H1 (cell line): ENCODE data around the gene CALML5. TPM values are rescaled to one million over a fixed set of nuclear protein-coding genes. Genes with fewer than 3 reads are reported as not detected.

ENCODE experiments used
- CTCF ChIA-PET: fragments of 300-600 bp; sonication (Branson Sonifier 250); formaldehyde crosslinking; loops from one replicate; lab custom pipeline; 2021; ENCODE audit not compliant: partially characterized antibody; lab: Charles Lee
- POLR2A ChIA-PET: fragments of 300-600 bp; sonication (Branson Sonifier 250); formaldehyde crosslinking; loops from one replicate; lab custom pipeline; 2021; ENCODE audit warnings: inconsistent platforms; ENCODE audit not compliant: partially characterized antibody; lab: Charles Lee
- DNase-seq, 2 experiments: peaks; one replicate each; pipeline versions ENCODE4 v3.0.0 to v3.0.0-alpha.2; 2010 to 2022; ENCODE audit warnings: low spot score in 2 of 2, low read depth in 1 of 2, mixed read lengths in 1 of 2
- FAIRE-seq: peaks from 2 replicates; lab custom pipeline; 2011; peaks lifted over from hg19 to GRCh38; lab: Jason Lieb, UNC
- H2AFZ ChIP-seq: 2 replicates; pipeline ENCODE4 v1.8.1; 2012; ENCODE audit warnings: low read length, inconsistent platforms
- H2AK5ac ChIP-seq: 2 replicates; pipeline ENCODE4 v1.6.1; 2013; ENCODE audit warnings: low read depth, low read length
- H2BK120ac ChIP-seq: replicated peaks from 2 replicates; pipeline ENCODE3; 2013; ENCODE audit warnings: low read depth, low read length, inconsistent platforms
- H2BK12ac ChIP-seq: 2 replicates; pipeline ENCODE4 v1.6.1; 2013; ENCODE audit warnings: low read depth, low read length
- H2BK15ac ChIP-seq: 2 replicates; pipeline ENCODE4 v1.6.1; 2013; ENCODE audit warnings: low read length
- H2BK20ac ChIP-seq: 2 replicates; pipeline ENCODE4 v1.6.1; 2013; ENCODE audit warnings: low read length
- H2BK5ac ChIP-seq: 2 replicates; pipeline ENCODE4 v1.6.1; 2013; ENCODE audit warnings: low read depth, low read length
- H3K14ac ChIP-seq: 2 replicates; pipeline ENCODE4 v1.6.1; 2013; ENCODE audit warnings: inconsistent platforms; ENCODE audit not compliant: insufficient read length
- H3K18ac ChIP-seq: 2 replicates; pipeline ENCODE4 v1.6.1; 2013; ENCODE audit warnings: low read length; ENCODE audit errors: extremely low read depth
- H3K23ac ChIP-seq: 2 replicates; pipeline ENCODE4 v1.6.1; 2013; ENCODE audit warnings: inconsistent platforms; ENCODE audit not compliant: insufficient read length
- H3K23me2 ChIP-seq: 2 replicates; pipeline ENCODE4 v1.6.1; 2013; ENCODE audit warnings: low read depth, low read length
- H3K27ac ChIP-seq: 2 replicates; pipeline ENCODE4 v1.6.1; 2011; ENCODE audit warnings: low read depth, low read length, inconsistent platforms
- H3K27me3 ChIP-seq, 4 experiments: replicated peaks in 1 of 4; 1 replicate in 1 of 4; 2 replicates in 3 of 4; pipeline versions ENCODE4 v1.6.1 to v1.8.1; 2011 to 2013; ENCODE audit warnings: low read length in 3 of 4, mild to moderate bottlenecking in 3 of 4, inconsistent platforms in 2 of 4, mixed read lengths in 2 of 4, moderate library complexity in 1 of 4; ENCODE audit not compliant: control insufficient read depth in 3 of 4, insufficient read depth in 3 of 4; ENCODE audit errors: extremely low read depth in 1 of 4
- H3K36me3 ChIP-seq, 4 experiments: 2 replicates each; pipeline versions ENCODE4 v1.6.1 to v1.8.1; 2011 to 2013; ENCODE audit warnings: mild to moderate bottlenecking in 4 of 4, low read length in 3 of 4, moderate library complexity in 2 of 4, control low read depth in 1 of 4, inconsistent platforms in 1 of 4; ENCODE audit not compliant: insufficient read depth in 4 of 4, control insufficient read depth in 2 of 4
- H3K4ac ChIP-seq: replicated peaks from 2 replicates; pipeline ENCODE3; 2013; ENCODE audit warnings: low read length, low read depth, mixed read lengths, inconsistent platforms; ENCODE audit not compliant: insufficient read length
- H3K4me1 ChIP-seq, 4 experiments: replicated peaks in 1 of 4; 1 replicate in 1 of 4; 2 replicates in 3 of 4; pipeline versions ENCODE4 v1.6.1 to v1.8.1; 2011 to 2013; ENCODE audit warnings: low read length in 3 of 4, inconsistent platforms in 2 of 4, mixed read lengths in 1 of 4; ENCODE audit not compliant: insufficient read depth in 4 of 4, control insufficient read depth in 3 of 4
- H3K4me2 ChIP-seq, 2 experiments: 2 replicates each; pipeline versions ENCODE4 v1.6.1 to v1.8.1; 2011 to 2013; ENCODE audit warnings: low read depth in 2 of 2, low read length in 2 of 2, control low read depth in 1 of 2, inconsistent platforms in 1 of 2, mild to moderate bottlenecking in 1 of 2; ENCODE audit not compliant: insufficient read depth in 1 of 2
- H3K4me3 ChIP-seq, 4 experiments: fragments of 200-600, 300-600 bp in 1 of 4; sonication (generic), shearing (Covaris generic), sonication (Bioruptor Twin) in 1 of 4; 2 replicates each; pipeline versions ENCODE4 v1.5.1 to v1.8.1; 2011 to 2016; ENCODE audit warnings: low read length in 4 of 4, low read depth in 3 of 4, control low read depth in 2 of 4, inconsistent platforms in 2 of 4, mild to moderate bottlenecking in 2 of 4, mixed read lengths in 1 of 4, moderate library complexity in 1 of 4; ENCODE audit not compliant: insufficient read depth in 2 of 4; ENCODE audit errors: extremely low read depth in 1 of 4
- H3K56ac ChIP-seq: replicated peaks from 2 replicates; pipeline ENCODE3; 2013; ENCODE audit warnings: low read depth, mild to moderate bottlenecking, mixed read lengths, low read length, inconsistent platforms; ENCODE audit not compliant: insufficient read length
- H3K79me1 ChIP-seq: 2 replicates; pipeline ENCODE4 v1.6.1; 2013; ENCODE audit warnings: low read depth, low read length, control low read depth
- H3K79me2 ChIP-seq, 2 experiments: 2 replicates each; pipeline versions ENCODE4 v1.6.1 to v1.8.1; 2012 to 2013; ENCODE audit warnings: low read length in 2 of 2, mild to moderate bottlenecking in 2 of 2, inconsistent platforms in 1 of 2; ENCODE audit not compliant: insufficient read depth in 2 of 2, control insufficient read depth in 1 of 2
- H3K9ac ChIP-seq, 4 experiments: replicated peaks in 1 of 4; 1 replicate in 1 of 4; 2 replicates in 3 of 4; pipeline versions ENCODE4 v1.6.1 to v1.8.1; 2011 to 2013; ENCODE audit warnings: low read depth in 3 of 4, low read length in 3 of 4, control low read depth in 2 of 4, mild to moderate bottlenecking in 2 of 4, moderate library complexity in 2 of 4, inconsistent platforms in 1 of 4; ENCODE audit errors: extremely low read depth in 1 of 4
- H3K9me3 ChIP-seq, 2 experiments: 2 replicates each; pipeline versions ENCODE4 v1.6.1 to v1.8.1; 2012 to 2013; ENCODE audit warnings: mild to moderate bottlenecking in 2 of 2, moderate library complexity in 2 of 2, control low read depth in 1 of 2, inconsistent platforms in 1 of 2, low read depth in 1 of 2, low read length in 1 of 2, mixed read lengths in 1 of 2; ENCODE audit not compliant: insufficient read depth in 2 of 2
- H4K20me1 ChIP-seq, 2 experiments: replicated peaks in 1 of 2; 2 replicates each; pipeline versions ENCODE3 to v1.8.1; 2011 to 2013; ENCODE audit warnings: inconsistent platforms in 2 of 2, low read length in 2 of 2, mild to moderate bottlenecking in 1 of 2; ENCODE audit not compliant: insufficient read depth in 2 of 2, control insufficient read depth in 1 of 2
- H4K5ac ChIP-seq: 2 replicates; pipeline ENCODE4 v1.6.1; 2013; ENCODE audit warnings: low read length, low read depth, mixed read lengths, inconsistent platforms; ENCODE audit not compliant: insufficient read length
- H4K8ac ChIP-seq: 2 replicates; pipeline ENCODE4 v1.8.0; 2013; ENCODE audit warnings: mild to moderate bottlenecking, moderate library complexity, low read length, inconsistent platforms; ENCODE audit not compliant: insufficient read depth; ENCODE audit errors: extremely low read depth
- H4K91ac ChIP-seq: replicated peaks from 2 replicates; pipeline ENCODE3; 2013; ENCODE audit warnings: low read length, mixed read lengths, inconsistent platforms; ENCODE audit not compliant: insufficient read length
- NANOG ChIP-seq: IDR thresholded peaks from 2 replicates; pipeline ENCODE4 v1.6.1; 2011; ENCODE audit warnings: low read length, low read depth, mild to moderate bottlenecking, inconsistent platforms; ENCODE audit not compliant: insufficient read depth, poor library complexity, severe bottlenecking
- WGBS, 2 experiments: shearing (Covaris generic) in 1 of 2; methylation state at CpG; one replicate each; pipeline versions ENCODE4 v1.1.6 to v1.1.7; 2013 to 2015; ENCODE audit warnings: low lambda C conversion rate in 2 of 2, mixed read lengths in 2 of 2, inconsistent platforms in 1 of 2, low coverage in 1 of 2, missing lambda C conversion rate in 1 of 2; ENCODE audit not compliant: insufficient replicate concordance in 2 of 2, insufficient coverage in 1 of 2, insufficient read length in 1 of 2; ENCODE audit errors: extremely low coverage in 1 of 2, missing lambda C conversion rate in 1 of 2; 5-methylcytosine and 5-hydroxymethylcytosine counted together
- polyA plus RNA-seq, 7 experiments: library from polyadenylated mRNA; depleted of rRNA in 3 of 7; stranded (reverse) in 5 of 7; unstranded in 2 of 7; fragments of >200 nt in 5 of 7; fragments of 200-250 nt in 2 of 7; gene quantifications; 1 replicate in 5 of 7; 2 replicates in 1 of 7; 4 replicates in 1 of 7; pipeline versions ENCODE4 v1.2.1 to v1.2.3, GENCODE V29; 2011 to 2013; ENCODE audit warnings: missing spikeins in 2 of 7, mixed read lengths in 2 of 7
- total RNA-seq: library from RNA; stranded (reverse); fragmentation: NEBNext Ultra II Directional; extraction: Animal tissue kit (Norgen Biotek cat#: 25700); gene quantifications from 2 replicates; pipeline ENCODE4 v1.2.1, GENCODE V29; 2021

The CALML5 gene
- total and polyA plus RNA-seq, 2 of the 8 experiments (the other 6 are each of a cell fraction or from before 2014, with no cell fraction given), result not detected

- Histone ChIP-seq H2BK12ac (peak overlapping the region; percentile 97), H3K4ac (no peak overlapping the region), H4K91ac (peak overlapping the region; percentile 83), H2AFZ (no peak overlapping the region), H3K14ac (no peak overlapping the region), H3K23me2 (no peaks in the 10 kb centered on the region), H3K9ac (no peak overlapping the region), H3K27me3 (no peaks in the 10 kb centered on the region), H3K56ac (no peak overlapping the region), H4K5ac (no peak overlapping the region), H3K36me3 (no peaks in the 10 kb centered on the region), H2BK15ac (0 out of 2 replicates have a peak overlapping the region, but pooled peaks have one; percentile 93), H4K20me1 (no peaks in the 10 kb centered on the region), H3K27ac (no peak overlapping the region), H2AK5ac (peak overlapping the region; percentile 88; the same call in 1 of the 2 replicates), H3K4me3 (no peak overlapping the region), H3K79me1 (no peaks in the 10 kb centered on the region), H3K4me1 (peaks cover 0 to 14% (median 4%) of the 10 kb centered on the region in 4 experiments; a peak in 5 of 7 replicates), H3K23ac (no peak overlapping the region), H2BK20ac (peak overlapping the region; percentile 95), H3K18ac (peak overlapping the region; percentile 3), H2BK120ac (no peak overlapping the region), H3K4me2 (no peak overlapping the region), H4K8ac (no peak overlapping the region; the same call in 1 of the 2 replicates), H2BK5ac (peak overlapping the region; percentile 69; the same call in 1 of the 2 replicates), H3K79me2 (no peaks in the 10 kb centered on the region), H3K9me3 (no peaks in the 10 kb centered on the region; a peak in 2 of 4 replicates)
- CTCF ChIA-PET, result interaction anchor here (0.5 to 2.4 kb wide), 5 partner anchors 8 to 679 kb away, joined by 3 to 10 read pairs (median 3); no protein-coding TSS in a partner anchor
- FAIRE-seq (no peak), DNase-seq (no peak)
- POLR2A ChIA-PET, result interaction anchor here (0.6 to 2.6 kb wide), 4 partner anchors 9 to 25 kb away, joined by 3 to 8 read pairs (median 4); no protein-coding TSS in a partner anchor
- WGBS, 2 experiments, result 72% methylated on average over 5 of the region's 9 CpGs; no CpG with 5 or more reads in 1 of the 2 experiments
- no peak for TF ChIP-seq NANOG
These were observed 12.5 kb downstream of the CALML5 start for GRCh38 chr10:5486853-5487235.
